H9 (cell line): ENCODE measurements around the gene NEB. TPM values are rescaled to one million over a fixed set of nuclear protein-coding genes. Genes with fewer than 3 reads are reported as not detected.

Experiments
- DNase-seq: peaks from one replicate; pipeline ENCODE4 v3.0.0-alpha.2; 2017
- H2AFZ ChIP-seq: one replicate; pipeline ENCODE4 v1.6.1; 2013; ENCODE audit warnings: mild to moderate bottlenecking, low read length, control low read depth, moderate library complexity
- H2AK5ac ChIP-seq: 2 replicates; pipeline ENCODE4 v1.6.1; 2013; ENCODE audit warnings: low read length, control low read depth, mixed read lengths; ENCODE audit not compliant: insufficient read length
- H2BK120ac ChIP-seq: one replicate; pipeline ENCODE4 v1.6.1; 2013; ENCODE audit warnings: low read depth, mild to moderate bottlenecking, low read length, control low read depth, inconsistent platforms; ENCODE audit not compliant: poor library complexity, severe bottlenecking
- H2BK12ac ChIP-seq: 2 replicates; pipeline ENCODE4 v1.6.1; 2013; ENCODE audit warnings: low read length, control low read depth, mixed read lengths, low read depth; ENCODE audit not compliant: insufficient read length
- H2BK15ac ChIP-seq: 2 replicates; pipeline ENCODE4 v1.6.1; 2013; ENCODE audit warnings: low read depth, low read length, control low read depth
- H2BK20ac ChIP-seq: one replicate; pipeline ENCODE4 v1.6.1; 2013; ENCODE audit warnings: low read depth, mild to moderate bottlenecking, low read length, control low read depth, inconsistent platforms; ENCODE audit not compliant: poor library complexity, severe bottlenecking
- H2BK5ac ChIP-seq: 2 replicates; pipeline ENCODE4 v1.6.1; 2013; ENCODE audit warnings: low read length, control low read depth, mixed read lengths; ENCODE audit not compliant: insufficient read length
- H3K14ac ChIP-seq: 2 replicates; pipeline ENCODE4 v1.6.1; 2013; ENCODE audit warnings: low read length, control low read depth; ENCODE audit not compliant: insufficient read depth
- H3K18ac ChIP-seq: 2 replicates; pipeline ENCODE4 v1.6.1; 2013; ENCODE audit warnings: low read depth, mild to moderate bottlenecking, mixed read lengths, low read length, control low read depth; ENCODE audit not compliant: insufficient read length
- H3K23ac ChIP-seq: 2 replicates; pipeline ENCODE4 v1.6.1; 2013; ENCODE audit warnings: low read length, control low read depth, mixed read lengths, low read depth; ENCODE audit not compliant: insufficient read length
- H3K23me2 ChIP-seq: 2 replicates; pipeline ENCODE4 v1.6.1; 2013; ENCODE audit warnings: low read depth, mild to moderate bottlenecking, mixed read lengths, low read length, control low read depth; ENCODE audit not compliant: insufficient read length, poor library complexity, severe bottlenecking
- H3K27ac ChIP-seq: 2 replicates; pipeline ENCODE4 v1.5.1; 2013; ENCODE audit warnings: low read length, control low read depth, mixed read lengths, low read depth; ENCODE audit not compliant: insufficient read length
- H3K27me3 ChIP-seq: 2 replicates; pipeline ENCODE4 v1.6.1; 2013; ENCODE audit warnings: low read length, control low read depth, inconsistent platforms; ENCODE audit not compliant: insufficient read depth
- H3K4ac ChIP-seq: 2 replicates; pipeline ENCODE4 v1.6.1; 2013; ENCODE audit warnings: low read depth, mild to moderate bottlenecking, control low read depth, inconsistent platforms, low read length, moderate library complexity
- H3K4me1 ChIP-seq: 2 replicates; pipeline ENCODE4 v1.6.1; 2013; ENCODE audit warnings: low read length, control low read depth, inconsistent platforms; ENCODE audit not compliant: insufficient read depth
- H3K4me2 ChIP-seq: 2 replicates; pipeline ENCODE4 v1.6.1; 2013; ENCODE audit warnings: low read length, control low read depth, mixed read lengths; ENCODE audit not compliant: insufficient read length, insufficient read depth
- H3K56ac ChIP-seq: 2 replicates; pipeline ENCODE4 v1.6.1; 2013; ENCODE audit warnings: low read depth, mild to moderate bottlenecking, mixed read lengths, low read length, control low read depth; ENCODE audit not compliant: insufficient read length
- H3K79me1 ChIP-seq: 2 replicates; pipeline ENCODE4 v1.6.1; 2013; ENCODE audit warnings: low read depth, mild to moderate bottlenecking, moderate library complexity, low read length, control low read depth, inconsistent platforms; ENCODE audit not compliant: insufficient read depth, poor library complexity, severe bottlenecking
- H3K79me2 ChIP-seq: 2 replicates; pipeline ENCODE4 v1.6.1; 2013; ENCODE audit warnings: low read length, control low read depth, inconsistent platforms; ENCODE audit not compliant: insufficient read depth
- H3K9ac ChIP-seq: 2 replicates; pipeline ENCODE4 v1.6.1; 2013; ENCODE audit warnings: low read length, control low read depth, mixed read lengths; ENCODE audit not compliant: insufficient read length; ENCODE audit errors: extremely low read depth
- H3K9me3 ChIP-seq: one replicate; pipeline ENCODE4 v1.6.1; 2013; ENCODE audit warnings: low read depth, low read length, inconsistent platforms; ENCODE audit not compliant: control insufficient read depth
- H3T11ph ChIP-seq: one replicate; pipeline ENCODE4 v1.6.1; 2013; ENCODE audit warnings: mild to moderate bottlenecking, low read length, control low read depth, inconsistent platforms
- H4K20me1 ChIP-seq: one replicate; pipeline ENCODE4 v1.6.1; 2013; ENCODE audit not compliant: control insufficient read depth, insufficient read length, insufficient read depth
- H4K5ac ChIP-seq: 2 replicates; pipeline ENCODE4 v1.6.1; 2013; ENCODE audit warnings: low read depth, mild to moderate bottlenecking, mixed read lengths, low read length, control low read depth; ENCODE audit not compliant: insufficient read length
- H4K8ac ChIP-seq: replicated peaks from 2 replicates; pipeline ENCODE4 v1.6.1; 2013; ENCODE audit warnings: low read length, control low read depth, mixed read lengths, low read depth; ENCODE audit not compliant: insufficient read length
- H4K91ac ChIP-seq: 2 replicates; pipeline ENCODE4 v1.6.1; 2013; ENCODE audit warnings: low read depth, mild to moderate bottlenecking, moderate library complexity, mixed read lengths, low read length, control low read depth; ENCODE audit not compliant: insufficient read length
- H3K27ac Mint-ChIP-seq, 3 experiments: 2 replicates in 2 of 3; 3 replicates in 1 of 3; pipeline ENCODE4 v1.8.0; 2020 to 2021; ENCODE audit warnings: mixed read lengths in 3 of 3, mild to moderate bottlenecking in 1 of 3, moderate library complexity in 1 of 3
- H3K27me3 Mint-ChIP-seq: 2 replicates; pipeline ENCODE4 v1.8.0; 2021; ENCODE audit warnings: low read depth, mild to moderate bottlenecking, moderate library complexity, mixed read lengths
- H3K36me3 Mint-ChIP-seq, 3 experiments: 2 replicates in 2 of 3; 3 replicates in 1 of 3; pipeline ENCODE4 v1.8.0; 2020 to 2021; ENCODE audit warnings: low read depth in 3 of 3, mixed read lengths in 3 of 3; ENCODE audit not compliant: insufficient read depth in 1 of 3
- H3K4me1 Mint-ChIP-seq, 2 experiments: 2 replicates each; pipeline ENCODE4 v1.8.0; 2020; ENCODE audit warnings: mixed read lengths in 2 of 2
- H3K4me3 Mint-ChIP-seq, 2 experiments: 2 replicates in 1 of 2; 3 replicates in 1 of 2; pipeline ENCODE4 v1.8.0; 2020 to 2021; ENCODE audit warnings: mild to moderate bottlenecking in 2 of 2, mixed read lengths in 2 of 2, moderate library complexity in 1 of 2
- H3K9me3 Mint-ChIP-seq, 2 experiments: 2 replicates in 1 of 2; 3 replicates in 1 of 2; pipeline ENCODE4 v1.8.0; 2020; ENCODE audit warnings: mild to moderate bottlenecking in 2 of 2, mixed read lengths in 2 of 2, moderate library complexity in 1 of 2
- WGBS: extraction: QIAGEN DNeasy Blood & Tissue Kit; methylation state at CpG from one replicate; pipeline ENCODE4 v1.1.7; 2013; ENCODE audit warnings: missing lambda C conversion rate, low lambda C conversion rate, mixed read lengths; ENCODE audit not compliant: insufficient read length; ENCODE audit errors: extremely low coverage; 5-methylcytosine and 5-hydroxymethylcytosine counted together
- total RNA-seq: library from RNA; stranded (reverse); gene quantifications from 2 replicates; pipeline ENCODE4 v1.2.1, GENCODE V29; 2021
- TF ChIP-seq, protein P1 (sequence below): fragments of 200-600 bp; sonication (generic); conservative IDR thresholded peaks from 3 replicates; pipeline ENCODE4 v1.8.0; 2021; ENCODE audit warnings: antibody characterized with exemption, mild to moderate bottlenecking

The NEB gene
- total RNA-seq, 1 experiment from 2014 or later = 0.98 TPM

DNA sequence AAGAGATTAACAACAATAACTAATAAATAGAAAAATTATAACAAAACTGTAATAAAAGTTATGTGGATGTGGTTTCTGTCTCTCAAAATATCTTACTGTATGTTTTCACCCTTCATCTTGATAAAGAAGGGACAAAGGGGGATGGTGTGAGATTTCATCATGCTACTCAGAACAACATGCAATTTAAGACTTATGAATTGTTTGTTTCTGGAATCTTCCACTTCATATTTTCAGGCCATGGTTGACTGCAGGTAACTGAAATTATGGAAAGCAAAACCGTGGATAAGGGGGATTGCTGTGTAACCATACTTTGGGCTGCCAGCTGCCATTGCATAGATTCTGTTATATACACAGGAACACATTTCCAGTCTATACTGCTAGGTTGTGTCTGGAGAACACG is 45.6 kb downstream of the NEB start:
- H4K20me1 ChIP-seq = no peaks in the 10 kb centered on the region
- no peak overlapping the region for H2BK12ac ChIP-seq
- H3K14ac ChIP-seq = no peak overlapping the region
- no peaks in the 10 kb centered on the region for H3K79me2 ChIP-seq
- H3K9me3 Mint-ChIP-seq = no peaks in the 10 kb centered on the region
- no peaks in the 10 kb centered on the region for H3K36me3 Mint-ChIP-seq
- no peak overlapping the region for H3K4me3 Mint-ChIP-seq
- no peak overlapping the region for H2BK15ac ChIP-seq
- H4K91ac ChIP-seq = no peak overlapping the region
- no peak for DNase-seq
- no peak overlapping the region for H3K56ac ChIP-seq
- no peaks in the 10 kb centered on the region for H3K23me2 ChIP-seq
- no peak overlapping the region for H3K27ac ChIP-seq
- H3K4me1 ChIP-seq = no peaks in the 10 kb centered on the region; the same call in 1 of the 2 replicates
- WGBS = no CpG with 5 or more reads among the region's 2 CpGs
- H3K79me1 ChIP-seq = no peaks in the 10 kb centered on the region
- no peak overlapping the region for H3K27ac Mint-ChIP-seq
- H3K18ac ChIP-seq = no peak overlapping the region
- H3T11ph ChIP-seq = no peak overlapping the region
- no peak overlapping the region for H2BK5ac ChIP-seq
- H4K8ac ChIP-seq = no peak overlapping the region
- H3K27me3 Mint-ChIP-seq = no peaks in the 10 kb centered on the region
- no peaks in the 10 kb centered on the region for H3K9me3 ChIP-seq
- TF ChIP-seq, protein P1, sequence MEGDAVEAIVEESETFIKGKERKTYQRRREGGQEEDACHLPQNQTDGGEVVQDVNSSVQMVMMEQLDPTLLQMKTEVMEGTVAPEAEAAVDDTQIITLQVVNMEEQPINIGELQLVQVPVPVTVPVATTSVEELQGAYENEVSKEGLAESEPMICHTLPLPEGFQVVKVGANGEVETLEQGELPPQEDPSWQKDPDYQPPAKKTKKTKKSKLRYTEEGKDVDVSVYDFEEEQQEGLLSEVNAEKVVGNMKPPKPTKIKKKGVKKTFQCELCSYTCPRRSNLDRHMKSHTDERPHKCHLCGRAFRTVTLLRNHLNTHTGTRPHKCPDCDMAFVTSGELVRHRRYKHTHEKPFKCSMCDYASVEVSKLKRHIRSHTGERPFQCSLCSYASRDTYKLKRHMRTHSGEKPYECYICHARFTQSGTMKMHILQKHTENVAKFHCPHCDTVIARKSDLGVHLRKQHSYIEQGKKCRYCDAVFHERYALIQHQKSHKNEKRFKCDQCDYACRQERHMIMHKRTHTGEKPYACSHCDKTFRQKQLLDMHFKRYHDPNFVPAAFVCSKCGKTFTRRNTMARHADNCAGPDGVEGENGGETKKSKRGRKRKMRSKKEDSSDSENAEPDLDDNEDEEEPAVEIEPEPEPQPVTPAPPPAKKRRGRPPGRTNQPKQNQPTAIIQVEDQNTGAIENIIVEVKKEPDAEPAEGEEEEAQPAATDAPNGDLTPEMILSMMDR = no peak
- no peak overlapping the region for H3K4me2 ChIP-seq
- H3K4ac ChIP-seq = no peak overlapping the region
- no peak overlapping the region for H3K9ac ChIP-seq
- H2BK120ac ChIP-seq = no peak overlapping the region
- H3K27me3 ChIP-seq = no peaks in the 10 kb centered on the region
- peaks cover 0 to 10% of the 10 kb centered on the region in 2 experiments; a peak in 2 of 4 replicates for H3K4me1 Mint-ChIP-seq
- no peak overlapping the region for H2AFZ ChIP-seq
- H3K23ac ChIP-seq = no peak overlapping the region
- H4K5ac ChIP-seq = no peak overlapping the region
- no peak overlapping the region for H2BK20ac ChIP-seq
- no peak overlapping the region for H2AK5ac ChIP-seq
